Measurements from ENCODE around the gene ARFGEF3. TPM values are rescaled to one million over a fixed set of nuclear protein-coding genes. Genes with fewer than 3 reads are reported as not detected.

Gene ARFGEF3
- total RNA-seq, 2 donors from 2014 or later = 13.5 to 21.8 TPM

GRCh38 chr6:138323821-138324220, 162.1 kb downstream of the ARFGEF3 start:
- Histone ChIP-seq H3K9me3 (no peaks in the 10 kb centered on the region), H3K36me3 (replicated peaks in 1 of 2; ENCODE audit: insufficient read depth in 1 of 2, low read depth in 2 of 2) (peaks cover 0 to 6% of the 10 kb centered on the region in 2 donors), H3K4me3 (no peak overlapping the region), H3K4me1 (no peaks in the 10 kb centered on the region), H3K27ac (no peak overlapping the region), H3K27me3 (no peaks in the 10 kb centered on the region)
- DNase-seq = no peak
- intact Hi-C loops (cut with DNase I) = no loop called here
- WGBS, 2 donors = 88 to 92% methylated on average over 8 to 13 of the region's 13 CpGs
- no peak for ATAC-seq
- no peak for TF ChIP-seq POLR2A (IDR thresholded peaks at IDR 0.05)

- Histone ChIP-seq H3K9me3 (no peaks in the 10 kb centered on the region), H3K4me3 (no peak overlapping the region), H3K36me3 (replicated peaks in 1 of 2; ENCODE audit: insufficient read depth in 1 of 2, low read depth in 2 of 2) (peaks cover 0 to 6% of the 10 kb centered on the region in 2 donors), H3K27me3 (no peaks in the 10 kb centered on the region), H3K4me1 (no peaks in the 10 kb centered on the region), H3K27ac (no peak overlapping the region)
- ATAC-seq = no peak
- 65 to 71% methylated on average over 3 of the region's 3 CpGs for WGBS, 2 donors
- intact Hi-C loops (cut with DNase I) = no loop called here
- no peak for DNase-seq
- TF ChIP-seq POLR2A (IDR thresholded peaks at IDR 0.05) = no peak
- no peak for TF ChIP-seq CTCF (IDR thresholded peaks at IDR 0.05)
These were observed 166.5 kb downstream of the ARFGEF3 start for GRCh38 chr6:138328210-138328609.

GRCh38 chr6:138330763-138331162, 169.0 kb downstream of the ARFGEF3 start:
- 86 to 89% methylated on average over 1 of the region's 1 CpG for WGBS, 2 donors
- no peak for ATAC-seq
- Histone ChIP-seq H3K27me3 (no peaks in the 10 kb centered on the region), H3K4me1 (no peaks in the 10 kb centered on the region), H3K9me3 (no peaks in the 10 kb centered on the region), H3K36me3 (replicated peaks in 1 of 2; ENCODE audit: insufficient read depth in 1 of 2, low read depth in 2 of 2) (peaks cover 0 to 9% of the 10 kb centered on the region in 2 donors), H3K4me3 (no peak overlapping the region), H3K27ac (no peak overlapping the region)
- intact Hi-C loops (cut with DNase I) = no loop called here
- DNase-seq = no peak
- TF ChIP-seq CTCF (IDR thresholded peaks at IDR 0.05) (no peak), POLR2A (IDR thresholded peaks at IDR 0.05) (no peak)

GRCh38 chr6:138331444-138331843, 169.7 kb downstream of the ARFGEF3 start:
- intact Hi-C loops (cut with DNase I) = no loop called here
- ATAC-seq = no peak
- Histone ChIP-seq H3K4me3 (no peak overlapping the region), H3K36me3 (replicated peaks in 1 of 2; ENCODE audit: insufficient read depth in 1 of 2, low read depth in 2 of 2) (peaks cover 0 to 9% of the 10 kb centered on the region in 2 donors), H3K4me1 (no peaks in the 10 kb centered on the region), H3K27me3 (no peaks in the 10 kb centered on the region), H3K27ac (no peak overlapping the region), H3K9me3 (no peaks in the 10 kb centered on the region)
- DNase-seq = no peak
- TF ChIP-seq POLR2A (IDR thresholded peaks at IDR 0.05) (no peak), CTCF (IDR thresholded peaks at IDR 0.05) (no peak)
- WGBS, 2 donors = 68 to 75% methylated on average over 1 of the region's 1 CpG

GRCh38 chr6:138331984-138332383, 170.2 kb downstream of the ARFGEF3 start:
- 73 to 78% methylated on average over 2 of the region's 2 CpGs for WGBS, 2 donors
- peaks cover 0 to 8% of the 10 kb centered on the region in 2 donors for H3K36me3 ChIP-seq (replicated peaks in 1 of 2; ENCODE audit: insufficient read depth in 1 of 2, low read depth in 2 of 2)
- no peak for ATAC-seq
- H3K9me3 ChIP-seq = no peaks in the 10 kb centered on the region
- TF ChIP-seq POLR2A (IDR thresholded peaks at IDR 0.05) (no peak), CTCF (IDR thresholded peaks at IDR 0.05) (no peak)
- no peaks in the 10 kb centered on the region for H3K27me3 ChIP-seq
- H3K27ac ChIP-seq = no peak overlapping the region
- no peak for DNase-seq
- H3K4me3 ChIP-seq = no peak overlapping the region
- intact Hi-C loops (cut with DNase I) = no loop called here
- H3K4me1 ChIP-seq = no peaks in the 10 kb centered on the region
